KMS-11 (cell line): Measurements from ENCODE around the gene GPR21.

ENCODE experiments used
- H2AFZ ChIP-seq: fragments of 200-600 bp; sonication (generic); 2 replicates; pipeline ENCODE4 v1.6.1; 2016; ENCODE audit warnings: antibody characterized with exemption, mixed run types, low read depth
- H3K27ac ChIP-seq: fragments of 200-600 bp; sonication (generic); 2 replicates; pipeline ENCODE4 v1.6.1; 2016; ENCODE audit warnings: mild to moderate bottlenecking, mixed run types
- H3K27me3 ChIP-seq: fragments of 200-600 bp; sonication (generic); 2 replicates; pipeline ENCODE4 v1.6.1; 2017; ENCODE audit warnings: mild to moderate bottlenecking, low read depth, mixed run types, moderate library complexity; ENCODE audit not compliant: insufficient read depth
- H3K36me3 ChIP-seq: fragments of 200-600 bp; sonication (generic); 2 replicates; pipeline ENCODE4 v1.6.1; 2017; ENCODE audit warnings: mild to moderate bottlenecking, mixed run types; ENCODE audit not compliant: insufficient read depth
- H3K4me1 ChIP-seq: fragments of 200-600 bp; sonication (generic); 2 replicates; pipeline ENCODE4 v1.6.1; 2016; ENCODE audit warnings: mild to moderate bottlenecking, low read depth, mixed run types; ENCODE audit not compliant: poor library complexity, severe bottlenecking
- H3K4me2 ChIP-seq: fragments of 200-600 bp; sonication (generic); 2 replicates; pipeline ENCODE4 v1.7.0; 2016; ENCODE audit warnings: mild to moderate bottlenecking, mixed run types
- H3K4me3 ChIP-seq: fragments of 200-600 bp; sonication (generic); IDR thresholded peaks from 2 replicates; pipeline ENCODE4 v1.6.1; 2017; ENCODE audit warnings: low read depth, low read length, mixed read lengths; ENCODE audit not compliant: insufficient read depth
- H3K79me2 ChIP-seq: fragments of 200-600 bp; sonication (generic); 2 replicates; pipeline ENCODE4 v1.6.1; 2016; ENCODE audit warnings: low read depth, mixed run types; ENCODE audit not compliant: insufficient read depth
- H3K9ac ChIP-seq: fragments of 200-600 bp; sonication (generic); 2 replicates; pipeline ENCODE4 v1.6.1; 2016; ENCODE audit warnings: mild to moderate bottlenecking, mixed run types
- H4K20me1 ChIP-seq: fragments of 200-600 bp; sonication (generic); 2 replicates; pipeline ENCODE4 v1.6.1; 2016; ENCODE audit warnings: mild to moderate bottlenecking, mixed run types; ENCODE audit not compliant: insufficient read depth
- TF ChIP-seq, protein P1 (sequence below): fragments of 200-600 bp; sonication (generic); conservative IDR thresholded peaks from 2 replicates; pipeline ENCODE4 v1.6.1; 2017; ENCODE audit warnings: low read depth, mild to moderate bottlenecking, antibody characterized with exemption, low read length, moderate library complexity, mixed read lengths

The GPR21 gene

DNA sequence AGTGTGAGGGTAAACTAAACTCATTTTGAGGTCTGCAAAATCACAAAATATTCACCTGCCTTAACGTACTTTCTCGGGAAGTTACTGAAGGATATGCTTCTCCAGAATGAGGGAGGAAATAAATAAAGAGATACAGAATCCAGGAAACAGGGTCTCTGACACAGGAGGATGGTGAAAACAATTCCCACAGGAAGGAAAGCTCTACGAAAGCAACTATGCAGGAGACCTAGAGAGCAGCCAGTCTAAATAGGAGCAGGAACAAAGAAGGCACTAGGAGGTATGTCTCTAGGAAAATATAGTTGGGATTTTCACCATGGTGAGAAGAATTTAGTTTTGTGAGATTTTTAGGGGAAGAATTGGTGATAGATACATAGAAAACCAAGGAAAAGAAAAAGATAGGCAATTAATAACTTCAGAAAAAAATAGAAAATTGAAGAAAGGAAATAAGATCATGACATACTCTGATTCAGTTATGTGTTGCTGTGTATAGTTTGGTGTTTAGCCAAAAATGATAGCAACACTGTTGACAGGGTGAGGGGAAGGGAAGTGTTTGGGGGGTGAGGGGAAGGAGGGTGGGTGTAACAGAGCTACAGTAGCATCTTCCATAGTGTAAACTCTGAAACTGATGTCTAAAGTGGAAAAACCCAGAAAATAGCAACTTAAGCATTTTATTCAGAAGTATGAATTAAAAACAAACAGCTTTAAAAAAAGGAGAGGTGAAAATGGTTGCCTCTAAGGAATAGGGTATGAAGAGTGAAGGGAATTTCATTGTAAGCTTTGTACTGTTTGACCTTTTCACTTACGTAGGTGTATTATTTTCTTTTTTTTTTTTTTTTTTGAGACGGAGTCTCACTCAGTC is 9.8 kb downstream of the GPR21 start:
- Histone ChIP-seq H3K4me3 (no peak overlapping the region), H3K36me3 (no peaks in the 10 kb centered on the region), H3K9ac (no peak overlapping the region), H2AFZ (no peak overlapping the region), H3K27ac (no peak overlapping the region), H4K20me1 (no peaks in the 10 kb centered on the region), H3K27me3 (no peaks in the 10 kb centered on the region), H3K4me1 (no peaks in the 10 kb centered on the region), H3K79me2 (no peaks in the 10 kb centered on the region), H3K4me2 (no peak overlapping the region)
- TF ChIP-seq, protein P1, sequence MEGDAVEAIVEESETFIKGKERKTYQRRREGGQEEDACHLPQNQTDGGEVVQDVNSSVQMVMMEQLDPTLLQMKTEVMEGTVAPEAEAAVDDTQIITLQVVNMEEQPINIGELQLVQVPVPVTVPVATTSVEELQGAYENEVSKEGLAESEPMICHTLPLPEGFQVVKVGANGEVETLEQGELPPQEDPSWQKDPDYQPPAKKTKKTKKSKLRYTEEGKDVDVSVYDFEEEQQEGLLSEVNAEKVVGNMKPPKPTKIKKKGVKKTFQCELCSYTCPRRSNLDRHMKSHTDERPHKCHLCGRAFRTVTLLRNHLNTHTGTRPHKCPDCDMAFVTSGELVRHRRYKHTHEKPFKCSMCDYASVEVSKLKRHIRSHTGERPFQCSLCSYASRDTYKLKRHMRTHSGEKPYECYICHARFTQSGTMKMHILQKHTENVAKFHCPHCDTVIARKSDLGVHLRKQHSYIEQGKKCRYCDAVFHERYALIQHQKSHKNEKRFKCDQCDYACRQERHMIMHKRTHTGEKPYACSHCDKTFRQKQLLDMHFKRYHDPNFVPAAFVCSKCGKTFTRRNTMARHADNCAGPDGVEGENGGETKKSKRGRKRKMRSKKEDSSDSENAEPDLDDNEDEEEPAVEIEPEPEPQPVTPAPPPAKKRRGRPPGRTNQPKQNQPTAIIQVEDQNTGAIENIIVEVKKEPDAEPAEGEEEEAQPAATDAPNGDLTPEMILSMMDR, result no peak

DNA sequence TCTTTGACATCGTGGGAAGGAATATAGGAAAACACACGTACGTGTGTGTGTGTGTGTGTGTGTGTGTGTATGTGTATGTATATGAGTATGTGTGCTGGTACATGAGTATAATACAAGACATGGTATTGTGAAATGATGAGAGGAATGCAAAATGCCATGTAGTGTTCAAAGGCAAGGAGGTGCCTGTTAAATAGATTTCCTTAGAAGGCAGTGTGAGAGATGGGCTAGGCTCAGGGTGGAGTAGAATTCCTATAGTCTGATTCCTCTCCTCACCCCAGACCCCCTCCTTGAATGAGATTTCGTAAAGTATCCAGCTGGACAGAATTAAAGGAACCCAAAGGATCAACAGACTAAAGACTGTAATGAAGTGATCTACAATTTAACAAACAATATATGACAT is 11.1 kb downstream of the GPR21 start:
- Histone ChIP-seq H3K27ac (no peak overlapping the region), H3K4me1 (no peaks in the 10 kb centered on the region), H4K20me1 (no peaks in the 10 kb centered on the region), H3K27me3 (no peaks in the 10 kb centered on the region), H3K4me3 (no peak overlapping the region), H3K36me3 (no peaks in the 10 kb centered on the region), H3K4me2 (no peak overlapping the region), H3K9ac (no peak overlapping the region), H2AFZ (no peak overlapping the region), H3K79me2 (no peaks in the 10 kb centered on the region)
- TF ChIP-seq, protein P1, result no peak

DNA sequence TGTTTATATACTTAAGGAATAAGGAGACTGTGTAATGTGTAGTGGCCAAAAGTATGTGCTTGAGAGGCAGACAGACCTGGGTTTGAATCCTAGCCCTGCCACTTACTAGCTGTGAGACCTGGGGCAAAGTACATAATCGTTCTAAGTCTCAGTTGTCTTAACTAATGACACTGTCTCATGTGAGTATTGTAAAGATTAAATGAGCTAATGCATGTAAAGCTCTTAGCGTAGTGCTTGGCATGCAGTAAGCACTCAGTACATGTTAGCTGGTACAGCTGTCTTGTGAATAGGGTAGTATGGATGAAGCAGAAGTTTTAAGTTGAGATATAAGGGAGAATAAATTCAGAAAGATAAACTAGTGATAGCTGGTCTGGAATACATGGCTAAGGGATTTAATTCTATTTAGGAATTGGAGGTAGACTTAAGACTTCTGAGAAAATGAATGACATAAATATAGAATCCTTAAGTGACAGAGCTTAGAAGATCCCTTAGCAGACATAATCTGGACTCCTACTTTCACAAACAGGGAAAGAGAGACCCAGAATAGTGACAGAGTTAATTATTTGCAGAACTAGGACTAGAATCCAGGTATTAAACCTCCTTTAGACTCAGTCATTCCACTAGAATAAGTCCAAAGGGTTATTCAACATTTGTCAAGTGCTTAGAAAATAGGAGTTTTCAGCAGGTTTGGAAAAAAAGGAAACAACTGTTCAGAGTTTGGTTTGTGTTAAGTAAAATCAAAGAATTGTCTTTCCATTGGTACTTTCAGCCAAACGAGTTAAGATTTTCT is 13.1 kb downstream of the GPR21 start:
- Histone ChIP-seq H3K4me3 (no peak overlapping the region), H3K9ac (no peak overlapping the region), H3K27ac (no peak overlapping the region), H2AFZ (no peak overlapping the region), H3K4me1 (no peaks in the 10 kb centered on the region), H3K36me3 (no peaks in the 10 kb centered on the region), H3K4me2 (no peak overlapping the region), H4K20me1 (no peaks in the 10 kb centered on the region), H3K27me3 (no peaks in the 10 kb centered on the region), H3K79me2 (no peaks in the 10 kb centered on the region)
- TF ChIP-seq, protein P1, result no peak

DNA sequence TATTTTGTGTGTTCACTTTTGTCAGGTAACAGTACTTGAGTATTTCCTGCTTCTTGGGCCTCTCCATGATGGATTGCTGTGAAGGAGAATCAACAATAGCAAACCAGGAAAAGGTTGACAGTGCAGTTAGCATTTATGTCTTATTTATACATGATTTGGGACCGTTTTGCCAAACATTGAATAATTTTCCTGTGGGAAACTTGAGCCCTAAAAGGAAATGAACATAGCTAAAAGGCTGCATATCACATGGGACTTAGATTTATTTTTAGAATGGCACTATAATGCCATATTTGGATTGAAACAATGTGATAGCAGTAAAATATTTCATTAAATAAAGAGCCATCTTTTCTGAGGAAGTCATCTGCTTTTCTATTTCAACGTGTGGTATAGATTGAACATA is 15.3 kb downstream of the GPR21 start:
- TF ChIP-seq, protein P1, result no peak
- H3K27me3 ChIP-seq, result no peaks in the 10 kb centered on the region
- H4K20me1 ChIP-seq, result no peaks in the 10 kb centered on the region
- H3K79me2 ChIP-seq, result no peaks in the 10 kb centered on the region
- no peak overlapping the region for H3K4me2 ChIP-seq
- no peak overlapping the region for H2AFZ ChIP-seq
- no peak overlapping the region for H3K4me3 ChIP-seq
- H3K36me3 ChIP-seq, result no peaks in the 10 kb centered on the region
- H3K9ac ChIP-seq, result no peak overlapping the region
- no peaks in the 10 kb centered on the region for H3K4me1 ChIP-seq
- no peak overlapping the region for H3K27ac ChIP-seq
